GM06990 (cell line): ENCODE results near the gene LANCL3.
"Not testable (repeated sequence)": the region's sequence is repeated elsewhere in the genome, so short reads cannot be mapped to it uniquely, and the experiment has no call there.

Experiments
- DNase-seq: peaks from one replicate; pipeline ENCODE4 v3.0.0-alpha.2; 2011; ENCODE audit not compliant: insufficient read length; ENCODE audit errors: extremely low read depth
- H3K27me3 ChIP-seq: replicated peaks from 2 replicates; pipeline ENCODE4 v1.6.0; 2011; ENCODE audit warnings: low read length; ENCODE audit not compliant: control insufficient read depth, insufficient read depth
- H3K36me3 ChIP-seq: 2 replicates; pipeline ENCODE4 v1.5.1; 2011; ENCODE audit warnings: low read length; ENCODE audit not compliant: control insufficient read depth, insufficient read depth
- H3K4me3 ChIP-seq: replicated peaks from 2 replicates; pipeline ENCODE4 v1.5.1; 2011; ENCODE audit warnings: low read depth, mild to moderate bottlenecking, control low read depth, low read length
- CTCF ChIP-seq: IDR thresholded peaks from 2 replicates; pipeline ENCODE4 v1.5.1; 2011; ENCODE audit warnings: low read length, control low read depth, mild to moderate bottlenecking, inconsistent platforms; ENCODE audit not compliant: insufficient read depth, poor library complexity, severe bottlenecking

Gene LANCL3

GRCh38 chrX:37553476-37553875 lies 18.0 kb upstream of the LANCL3 start:
- H3K27me3 ChIP-seq: no peaks in the 10 kb centered on the region

GRCh38 chrX:37565254-37565653 lies 6.2 kb upstream of the LANCL3 start:
- DNase-seq, H3K4me3 ChIP-seq, H3K27me3 ChIP-seq, H3K36me3 ChIP-seq: not testable (repeated sequence)

More at GRCh38 chrX:37553476-37553875, 18.0 kb upstream of the LANCL3 start:
- Histone ChIP-seq H3K36me3 (no peaks in the 10 kb centered on the region), H3K4me3 (no peak overlapping the region)
- DNase-seq: no peak
- TF ChIP-seq CTCF: no peak

- DNase-seq, H3K4me3 ChIP-seq, H3K27me3 ChIP-seq, H3K36me3 ChIP-seq: not testable (repeated sequence)
Measured at GRCh38 chrX:37570349-37570748, 1.1 kb upstream of the LANCL3 start.

- not testable (repeated sequence) for H3K36me3 ChIP-seq, H3K4me3 ChIP-seq, H3K27me3 ChIP-seq
- peak; percentile 33 for TF ChIP-seq CTCF
- DNase-seq: peak; percentile 30
Measured at GRCh38 chrX:37572108-37572587, 687 bp downstream of the LANCL3 start.

GRCh38 chrX:37573121-37573520 lies 1.7 kb downstream of the LANCL3 start:
- DNase-seq, H3K4me3 ChIP-seq, H3K36me3 ChIP-seq: not testable (repeated sequence)

GRCh38 chrX:37578045-37578444 lies 6.6 kb downstream of the LANCL3 start:
- Histone ChIP-seq H3K36me3 (no peaks in the 10 kb centered on the region), H3K27me3 (no peaks in the 10 kb centered on the region), H3K4me3 (no peak overlapping the region)
- no peak for TF ChIP-seq CTCF
- no peak for DNase-seq

More at GRCh38 chrX:37573121-37573520, 1.7 kb downstream of the LANCL3 start:
- H3K27me3 ChIP-seq: not testable (repeated sequence)

- Histone ChIP-seq H3K27me3 (no peaks in the 10 kb centered on the region), H3K36me3 (no peaks in the 10 kb centered on the region), H3K4me3 (no peak overlapping the region)
- no peak for DNase-seq
- no peak for TF ChIP-seq CTCF
Measured at GRCh38 chrX:37580080-37580479, 8.6 kb downstream of the LANCL3 start.

- not testable (repeated sequence) for H3K36me3 ChIP-seq, H3K4me3 ChIP-seq, H3K27me3 ChIP-seq, DNase-seq
Measured at GRCh38 chrX:37587337-37587736, 15.9 kb downstream of the LANCL3 start.
